Retinal pigment epithelial cell (primary cell): ENCODE data around the gene TCF19.

Experiments used
- DNase-seq: peaks from one replicate; pipeline ENCODE4 v3.0.0-alpha.2; 2010; ENCODE audit warnings: low read depth
- H3K4me3 ChIP-seq: 2 replicates; pipeline ENCODE4 v1.5.1; 2011; ENCODE audit warnings: mild to moderate bottlenecking, low read length, control low read depth, moderate library complexity
- TF ChIP-seq, protein P1 (sequence below): conservative IDR thresholded peaks from 2 replicates; pipeline ENCODE4 v1.5.1; 2011; ENCODE audit warnings: low read depth, low read length, control low read depth, inconsistent platforms

TCF19 gene

DNA sequence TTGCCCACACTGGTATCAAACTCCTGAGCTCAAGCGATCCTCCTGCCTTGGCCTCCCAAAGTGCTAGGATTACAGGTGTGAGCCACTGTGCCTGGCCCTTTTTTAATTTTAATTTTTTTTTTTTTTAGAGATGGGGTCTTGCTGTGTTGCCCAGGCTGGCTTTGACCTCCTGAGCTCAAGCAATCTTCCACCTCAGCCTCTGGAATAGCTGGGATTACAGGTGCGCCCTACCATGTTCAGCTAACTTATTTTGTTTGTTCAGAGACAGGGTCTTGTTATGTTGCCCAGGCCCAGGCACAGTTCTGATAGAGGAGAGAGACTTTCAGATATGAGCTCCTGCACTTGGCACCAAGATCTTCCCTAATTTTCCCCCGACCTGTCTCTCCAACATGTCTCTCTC is 27.6 kb upstream of the TCF19 start:
- TF ChIP-seq, protein P1, sequence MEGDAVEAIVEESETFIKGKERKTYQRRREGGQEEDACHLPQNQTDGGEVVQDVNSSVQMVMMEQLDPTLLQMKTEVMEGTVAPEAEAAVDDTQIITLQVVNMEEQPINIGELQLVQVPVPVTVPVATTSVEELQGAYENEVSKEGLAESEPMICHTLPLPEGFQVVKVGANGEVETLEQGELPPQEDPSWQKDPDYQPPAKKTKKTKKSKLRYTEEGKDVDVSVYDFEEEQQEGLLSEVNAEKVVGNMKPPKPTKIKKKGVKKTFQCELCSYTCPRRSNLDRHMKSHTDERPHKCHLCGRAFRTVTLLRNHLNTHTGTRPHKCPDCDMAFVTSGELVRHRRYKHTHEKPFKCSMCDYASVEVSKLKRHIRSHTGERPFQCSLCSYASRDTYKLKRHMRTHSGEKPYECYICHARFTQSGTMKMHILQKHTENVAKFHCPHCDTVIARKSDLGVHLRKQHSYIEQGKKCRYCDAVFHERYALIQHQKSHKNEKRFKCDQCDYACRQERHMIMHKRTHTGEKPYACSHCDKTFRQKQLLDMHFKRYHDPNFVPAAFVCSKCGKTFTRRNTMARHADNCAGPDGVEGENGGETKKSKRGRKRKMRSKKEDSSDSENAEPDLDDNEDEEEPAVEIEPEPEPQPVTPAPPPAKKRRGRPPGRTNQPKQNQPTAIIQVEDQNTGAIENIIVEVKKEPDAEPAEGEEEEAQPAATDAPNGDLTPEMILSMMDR = no peak
- H3K4me3 ChIP-seq = no peak overlapping the region
- DNase-seq = no peak

- no peak for DNase-seq
- H3K4me3 ChIP-seq = no peak overlapping the region
- TF ChIP-seq, protein P1 = no peak
Measured at GRCh38 chr6:31131595-31131994, 26.8 kb upstream of the TCF19 start.

DNA sequence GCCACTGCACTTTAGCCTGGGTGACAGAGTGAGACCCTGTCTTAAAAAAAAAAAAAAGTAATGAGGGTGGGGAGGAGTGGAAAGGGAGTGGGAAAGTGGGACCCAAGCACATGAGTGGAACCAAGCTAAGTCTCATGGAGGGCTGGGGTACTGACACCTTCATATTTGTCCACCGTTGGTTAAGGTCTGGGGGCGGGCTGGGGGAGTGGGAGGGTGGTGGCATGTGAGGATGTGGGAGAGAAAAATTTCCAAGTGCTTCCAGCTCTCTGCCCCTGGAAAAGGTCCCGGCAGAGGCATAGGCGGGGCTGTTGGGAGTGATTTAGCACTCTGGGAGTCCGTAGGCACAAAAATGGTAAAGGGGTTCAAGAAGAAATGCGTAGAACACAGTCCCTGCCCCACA is 25.6 kb upstream of the TCF19 start:
- DNase-seq = no peak
- TF ChIP-seq, protein P1 = no peak
- H3K4me3 ChIP-seq = no peak overlapping the region

GRCh38 chr6:31135710-31136109 is 22.7 kb upstream of the TCF19 start:
- TF ChIP-seq, protein P1 = no peak
- no peak overlapping the region for H3K4me3 ChIP-seq
- DNase-seq = no peak

GRCh38 chr6:31138982-31139381 is 19.4 kb upstream of the TCF19 start, which contains the start of gene PSORS1C2:
PSORS1C2 (minus strand) TSS chr6:31139066; CDS start chr6:31139026, 40 bp downstream.
- DNase-seq = no peak
- H3K4me3 ChIP-seq = no peak within 1 kb of the TSS

GRCh38 chr6:31139599-31139998 is 18.8 kb upstream of the TCF19 start:
- TF ChIP-seq, protein P1 = no peak
- DNase-seq = no peak
- H3K4me3 ChIP-seq = no peak overlapping the region

More at GRCh38 chr6:31138982-31139381, 19.4 kb upstream of the TCF19 start, which contains the start of gene PSORS1C2:
- TF ChIP-seq, protein P1 = no peak

DNA sequence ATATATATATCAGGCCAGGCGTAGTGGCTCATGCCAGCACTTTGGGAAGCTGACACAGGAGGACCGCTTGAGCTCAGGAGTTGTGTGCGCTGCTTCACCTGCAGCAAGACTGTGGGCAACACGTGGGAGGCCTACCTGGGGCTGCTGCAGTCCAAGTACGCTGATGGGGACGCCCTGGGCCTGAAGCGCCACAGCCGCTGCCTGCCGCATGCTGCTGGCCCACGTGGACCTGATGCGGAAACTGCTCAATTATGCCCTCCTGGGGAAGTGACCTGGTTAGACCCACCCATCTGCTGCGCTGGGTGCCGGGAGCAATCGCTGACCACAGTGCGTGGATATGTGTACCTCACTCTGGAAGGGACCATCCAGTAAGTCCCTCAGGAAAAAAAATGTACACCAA is 17.7 kb upstream of the TCF19 start:
- no peak for DNase-seq
- TF ChIP-seq, protein P1 = no peak
- H3K4me3 ChIP-seq = no peak overlapping the region
